Activated CD8-positive, alpha-beta memory T cell treated with anti-CD3 and anti-CD28 coated beads for 48 hours (primary cell): ENCODE results near the gene AKT3.
"Not testable (repeated sequence)": the region's sequence is repeated elsewhere in the genome, so short reads cannot be mapped to it uniquely, and the experiment has no call there.

ENCODE experiments used
- DNase-seq, 3 experiments: peaks; one replicate each; pipeline ENCODE4 v3.0.0-alpha.2; 2020; ENCODE audit warnings: low read depth in 2 of 3, low spot score in 2 of 3

Gene AKT3

DNA sequence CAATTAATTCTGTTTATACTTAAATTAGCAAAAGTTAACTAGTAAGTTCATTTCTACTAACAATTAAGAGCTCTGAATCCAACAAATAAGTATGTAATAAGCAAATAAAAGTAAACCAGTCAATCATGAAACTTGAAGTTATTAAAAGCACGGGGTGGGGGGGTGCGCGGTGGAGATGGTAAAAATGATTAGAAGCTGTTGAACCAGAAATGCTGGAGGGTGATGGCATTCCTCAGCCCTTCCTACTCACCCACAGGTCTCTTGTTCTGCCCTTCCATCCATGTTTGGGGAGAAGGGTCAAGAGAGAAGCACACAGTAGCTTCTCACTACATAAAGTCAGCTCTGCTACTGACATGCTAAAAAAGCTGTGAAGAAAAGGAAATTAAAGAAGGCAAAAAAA is 63.5 kb downstream of the AKT3 start:
- no peak for DNase-seq

DNA sequence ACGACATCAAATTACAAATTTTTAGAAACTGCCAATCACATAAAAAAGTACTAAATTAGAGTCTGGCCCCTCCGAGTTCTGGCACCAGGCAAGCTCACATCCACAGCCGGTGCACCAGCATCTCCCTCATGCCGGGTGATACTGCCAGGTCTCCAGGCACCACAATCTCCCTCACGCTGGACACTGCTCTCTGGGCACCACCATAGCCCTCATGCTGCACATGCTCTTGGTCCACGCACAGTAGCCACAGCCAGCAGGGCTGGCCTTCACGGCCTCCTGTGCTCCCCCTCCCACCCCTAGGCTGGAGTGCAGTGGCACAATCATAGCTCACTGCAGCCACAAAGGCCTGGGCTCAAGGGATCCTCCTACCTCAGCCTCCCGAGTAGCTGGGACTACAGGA is 65.5 kb downstream of the AKT3 start:
- no peak for DNase-seq

DNA sequence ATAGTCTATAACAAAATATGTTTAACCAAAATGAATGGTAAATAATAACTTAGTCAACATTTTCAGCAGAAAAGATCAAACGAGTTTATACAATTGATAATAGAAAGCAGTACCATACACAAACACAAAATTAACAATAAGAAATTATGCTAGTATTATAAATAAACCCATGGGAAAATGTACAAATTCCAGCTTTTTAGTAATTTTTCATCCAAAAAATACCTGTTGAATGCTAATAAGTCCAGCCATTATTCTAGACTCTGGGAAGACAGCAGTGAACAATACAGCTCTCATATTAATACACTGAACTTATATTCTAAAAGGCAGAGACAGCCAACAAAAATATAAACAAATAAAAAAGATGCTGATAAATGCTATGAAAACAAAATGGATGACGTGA is 66.3 kb downstream of the AKT3 start:
- DNase-seq: no peak

DNA sequence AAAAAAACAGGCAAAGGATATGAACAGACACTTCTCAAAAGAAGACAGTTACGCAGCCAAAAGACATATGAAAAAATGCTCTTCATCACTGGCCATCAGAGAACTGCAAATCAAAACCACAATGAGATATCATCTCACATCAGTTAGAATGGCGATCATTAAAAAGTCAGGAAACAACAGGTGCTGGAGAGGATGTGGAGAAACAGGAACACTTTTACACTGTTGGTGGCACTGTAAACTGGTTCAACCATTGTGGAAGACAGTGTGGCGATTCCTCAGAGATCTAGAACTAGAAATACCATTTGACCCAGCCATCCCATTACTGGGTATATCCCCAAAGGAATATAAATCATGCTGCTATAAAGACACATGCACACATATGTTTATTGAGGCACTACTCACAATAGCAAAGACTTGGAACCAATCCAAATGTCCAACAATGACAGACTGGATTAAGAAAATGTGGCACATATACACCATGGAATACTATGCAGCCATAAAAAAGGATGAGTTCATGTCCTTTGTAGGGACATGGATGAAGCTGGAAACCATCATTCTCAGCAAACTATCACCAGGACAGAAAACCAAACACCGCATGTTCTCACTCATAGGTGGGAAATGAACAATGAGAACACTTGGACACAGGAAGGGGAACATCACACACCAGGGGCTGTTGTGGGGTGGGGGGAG is 77.5 kb downstream of the AKT3 start:
- DNase-seq: not testable (repeated sequence)

DNA sequence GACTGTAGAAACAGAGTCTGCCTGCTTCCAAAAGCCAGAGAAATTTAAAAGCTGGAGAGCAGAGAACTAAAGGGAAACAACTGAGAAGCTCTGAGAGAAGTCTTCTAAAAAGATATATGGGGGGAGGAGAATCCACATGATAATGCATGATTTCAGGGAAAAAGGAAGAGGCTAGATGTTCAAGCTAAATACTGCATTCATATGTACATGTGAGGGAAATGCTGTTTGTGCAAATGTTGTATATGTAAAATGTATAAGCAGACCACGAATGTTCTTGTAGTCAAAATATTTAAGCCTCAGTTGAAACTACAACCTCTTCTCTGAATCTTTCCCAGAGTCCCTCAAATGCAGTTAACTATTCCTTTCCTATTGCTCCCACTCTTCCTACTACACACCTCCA is 79.2 kb downstream of the AKT3 start:
- no peak for DNase-seq

DNA sequence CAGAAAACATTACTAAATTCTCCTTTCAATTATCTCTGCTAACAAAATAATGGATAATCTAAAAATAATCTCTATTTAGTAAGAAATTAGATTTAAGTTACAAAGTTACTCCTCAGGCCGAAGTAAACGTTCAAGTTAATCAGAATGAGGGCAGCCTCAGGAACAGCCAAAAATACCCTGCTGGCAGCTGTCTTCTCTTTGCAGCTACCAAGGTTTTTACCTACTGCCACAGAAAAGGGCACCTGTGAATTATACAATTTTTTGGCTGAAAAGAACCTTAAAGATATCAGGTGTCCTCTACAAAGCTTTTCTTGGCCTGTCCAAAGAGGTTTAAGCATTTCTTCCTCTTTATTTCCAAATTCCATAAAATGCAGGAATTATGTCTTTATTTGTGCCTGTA is 84.4 kb downstream of the AKT3 start:
- no peak for DNase-seq

DNA sequence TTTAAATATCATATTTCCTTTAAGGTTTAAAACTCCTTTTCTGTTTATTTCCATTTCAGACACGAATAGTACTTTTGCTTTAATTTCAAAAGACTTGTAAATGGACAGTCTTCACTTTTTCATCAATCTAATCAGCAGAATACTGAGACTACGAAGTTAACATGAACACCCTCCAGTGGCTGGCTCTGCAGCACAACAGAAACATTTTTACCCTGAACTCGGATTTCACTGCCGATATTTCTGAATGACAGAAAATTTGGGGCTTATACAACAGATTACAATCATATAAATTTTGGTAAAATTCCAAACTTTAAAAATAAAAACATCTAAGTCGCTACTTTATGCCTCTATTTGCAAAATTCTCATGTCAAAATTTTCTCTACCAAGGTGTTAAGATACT is 86.2 kb downstream of the AKT3 start:
- DNase-seq: no peak

DNA sequence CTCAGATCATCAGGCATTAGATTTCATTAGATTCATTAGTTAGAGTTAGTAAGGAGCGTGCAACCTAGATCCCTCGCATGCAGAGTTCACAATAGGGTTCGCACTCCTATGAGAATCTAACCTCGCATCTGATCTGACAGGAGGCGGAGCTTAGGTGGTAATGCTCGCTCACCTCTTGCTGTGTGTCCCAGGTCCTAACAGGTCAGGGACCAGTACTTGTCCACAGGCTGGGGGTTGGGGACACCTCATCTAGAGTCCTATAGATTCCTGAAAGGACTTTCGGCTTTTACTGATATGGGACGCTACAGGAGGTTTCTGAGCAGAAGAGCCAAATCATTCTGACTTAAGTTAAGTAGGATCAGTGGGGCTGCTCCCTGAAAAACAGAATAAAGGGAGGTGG is 91.4 kb downstream of the AKT3 start:
- DNase-seq: no peak

DNA sequence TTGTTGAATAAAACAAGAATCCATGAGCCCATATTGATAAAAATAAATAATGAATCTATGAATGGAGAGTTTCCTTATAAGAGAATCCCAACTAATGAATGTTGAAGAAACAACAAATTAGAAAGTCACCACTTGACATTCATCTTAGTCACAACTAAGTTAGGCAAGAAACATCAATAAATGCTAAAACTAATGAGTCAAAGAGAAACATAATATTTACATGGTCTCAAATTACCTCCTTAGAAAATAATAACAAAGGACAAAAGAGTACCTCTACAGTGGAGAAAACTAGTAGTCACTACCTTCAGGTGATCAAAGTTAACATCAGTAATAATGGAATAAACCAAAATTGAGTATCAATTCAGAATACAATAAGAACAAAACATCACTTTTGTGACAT is 93.5 kb downstream of the AKT3 start:
- DNase-seq: no peak

DNA sequence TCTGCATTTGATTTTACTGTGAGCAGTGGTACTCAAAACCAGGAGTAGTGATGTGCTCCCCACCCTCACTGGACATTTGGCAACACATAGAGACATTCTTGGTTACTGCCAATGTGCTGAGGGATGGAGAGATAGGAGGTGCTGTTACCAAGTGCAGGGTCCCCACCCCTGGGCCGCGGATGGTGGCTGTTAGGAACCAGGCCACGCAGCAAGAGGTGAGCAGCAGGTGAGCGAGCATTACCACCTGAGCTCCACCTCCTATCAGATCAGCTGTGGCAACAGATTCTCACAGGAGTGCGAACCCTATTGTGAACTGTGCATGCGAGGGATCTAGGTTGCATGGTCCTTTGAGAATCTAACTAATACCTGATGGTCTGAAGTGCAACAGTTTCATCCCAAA is 95.7 kb downstream of the AKT3 start:
- no peak for DNase-seq

DNA sequence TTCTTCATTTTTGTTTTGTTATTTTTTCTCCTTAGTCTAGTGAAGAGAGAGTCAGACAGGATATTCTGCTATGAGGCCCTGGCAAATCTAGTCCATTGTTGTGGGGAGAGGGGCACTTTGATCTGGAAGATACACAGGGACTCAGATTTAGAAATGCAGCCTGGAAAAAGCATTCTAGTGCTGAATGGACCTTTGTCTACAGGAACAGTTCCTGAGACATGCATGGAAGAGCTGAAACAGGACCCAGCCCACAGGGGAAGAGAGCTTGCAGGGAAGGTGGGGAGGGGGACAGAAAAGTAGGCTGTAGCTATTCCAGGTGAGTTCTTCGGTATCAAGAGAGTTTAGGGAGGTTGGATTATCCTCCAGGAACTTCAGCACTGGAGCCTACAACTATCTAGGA is 98.5 kb downstream of the AKT3 start:
- DNase-seq: no peak

DNA sequence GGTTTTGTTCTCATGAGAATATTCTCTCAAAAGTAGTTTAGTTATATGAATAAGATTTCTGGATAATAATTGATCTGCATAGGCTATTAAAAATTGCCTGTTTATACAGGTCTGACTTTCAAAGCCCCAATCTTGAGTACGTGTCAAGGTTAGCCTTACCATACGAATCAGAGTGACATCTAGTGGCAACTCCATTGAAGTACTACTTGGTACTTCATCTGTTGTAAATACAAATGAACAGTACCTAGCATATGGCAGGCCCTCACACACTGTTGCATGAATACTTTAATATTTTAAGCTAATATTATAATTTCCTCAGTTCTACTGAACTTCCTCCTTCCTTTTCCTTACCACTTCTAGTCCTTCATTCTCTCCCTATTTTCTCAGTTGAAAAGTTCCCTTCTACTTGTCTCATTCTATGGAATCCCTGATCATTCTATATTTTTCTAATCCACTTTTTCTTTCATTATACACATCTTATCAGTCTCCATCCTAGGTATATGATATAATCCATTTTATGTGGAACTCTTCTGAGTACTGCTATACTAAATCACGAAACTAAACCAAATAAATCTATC is 101.2 kb downstream of the AKT3 start:
- DNase-seq: no peak

DNA sequence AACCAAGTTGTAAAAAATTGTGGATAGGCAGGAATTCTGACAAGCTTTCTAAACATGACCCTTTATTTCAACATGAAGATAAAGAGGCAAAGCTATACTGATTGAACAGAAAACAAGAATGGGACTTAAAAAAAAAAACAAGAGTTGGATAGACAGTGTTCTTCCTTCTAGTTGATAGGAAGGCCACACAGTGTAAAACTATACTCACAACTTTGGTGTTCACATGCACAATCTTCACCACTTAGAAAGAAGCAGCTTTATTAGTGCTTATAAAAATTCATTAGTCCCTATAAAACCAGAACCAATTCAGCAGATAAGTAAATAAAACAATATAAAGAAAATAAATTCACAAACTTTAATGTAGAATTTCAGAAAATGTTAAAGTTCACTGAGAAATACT is 101.8 kb downstream of the AKT3 start:
- no peak for DNase-seq

DNA sequence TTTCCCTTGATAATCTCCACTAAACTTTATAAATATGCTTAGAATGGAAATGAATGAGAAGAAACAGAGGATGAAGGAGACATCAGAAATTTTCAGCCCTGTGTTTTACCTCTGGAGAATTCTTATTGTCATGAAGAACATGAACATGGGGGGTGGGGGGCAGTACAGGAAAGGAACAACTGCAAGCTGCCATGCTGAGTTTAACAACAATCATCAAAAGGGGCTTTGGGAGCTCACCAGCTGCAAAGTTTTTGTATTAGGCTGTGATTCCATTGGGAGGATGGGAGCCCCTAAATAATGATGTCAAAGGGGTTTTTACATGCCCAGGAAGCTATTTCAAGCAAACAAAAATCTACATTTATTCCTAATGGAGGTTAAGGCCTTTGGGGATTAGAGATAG is 103.3 kb downstream of the AKT3 start:
- DNase-seq: no peak

DNA sequence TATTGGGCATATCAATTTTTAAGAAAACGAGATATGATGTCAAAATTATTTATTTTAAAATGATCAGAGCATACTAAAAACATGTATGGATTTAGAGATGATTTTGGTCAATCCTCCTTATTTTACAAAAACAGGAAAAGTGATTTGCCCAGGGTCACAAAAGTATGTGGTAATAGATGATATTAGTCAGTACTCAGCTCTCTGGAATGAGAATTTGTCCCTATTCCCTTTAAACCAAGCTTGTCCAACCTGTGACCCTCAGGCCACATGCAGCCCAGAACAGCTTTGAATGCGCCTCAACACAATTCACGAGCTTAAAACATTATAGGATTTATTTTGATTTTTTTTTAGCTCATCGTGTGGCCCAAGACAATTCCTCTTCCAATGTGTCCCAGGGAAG is 104.7 kb downstream of the AKT3 start:
- no peak for DNase-seq

DNA sequence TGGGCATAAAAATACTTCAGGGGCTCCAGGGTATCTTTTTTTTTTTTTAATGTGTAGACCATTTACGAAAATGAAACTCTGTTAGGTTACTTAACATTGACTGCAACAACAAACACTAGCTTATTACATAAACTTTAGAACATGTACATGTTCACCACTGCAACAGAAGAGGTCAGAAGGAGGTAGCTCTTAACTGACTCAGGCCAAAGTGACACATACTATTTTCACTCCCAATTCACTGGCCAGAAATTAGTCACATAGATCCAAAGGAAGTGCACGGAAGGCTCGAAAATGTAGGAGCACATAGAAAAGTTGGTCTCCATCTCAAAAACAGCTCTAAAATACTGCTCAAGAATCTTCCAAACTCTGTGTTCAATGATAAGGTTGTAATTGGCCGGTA is 107.2 kb downstream of the AKT3 start:
- no peak for DNase-seq

DNA sequence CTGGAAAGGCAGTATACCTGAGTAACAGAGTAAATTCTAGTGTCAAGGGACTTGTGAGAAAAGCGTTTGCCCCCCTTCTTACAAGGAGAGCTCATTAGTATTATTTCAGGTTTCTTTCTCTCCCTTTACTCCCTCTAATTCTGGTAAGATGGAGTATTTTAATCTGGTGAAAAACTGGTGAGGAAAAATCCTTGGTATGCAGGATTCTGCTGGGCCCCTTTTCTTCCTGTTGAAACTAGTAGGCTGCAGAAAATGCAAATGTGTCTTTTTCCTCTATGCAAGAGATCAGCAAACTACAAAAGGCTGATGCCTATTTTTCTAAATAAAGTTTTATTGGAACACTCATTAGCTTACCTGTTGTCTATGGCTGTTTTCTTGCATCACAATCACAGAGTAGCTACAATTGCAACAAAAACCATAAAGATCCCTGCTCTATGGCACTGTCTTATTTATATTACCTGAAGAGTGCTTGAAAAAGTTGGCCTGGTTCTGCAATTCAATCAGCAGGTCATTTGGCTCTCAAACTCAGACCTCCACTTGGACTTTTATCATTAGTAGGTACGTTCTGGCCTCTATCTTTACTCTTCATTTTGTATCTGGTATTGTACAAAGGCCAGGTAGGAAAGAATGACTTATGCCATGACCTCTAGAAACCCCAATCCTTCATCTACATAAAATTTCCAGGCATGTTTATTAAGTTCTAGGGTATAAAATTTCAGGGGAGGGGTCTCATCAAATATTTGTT is 109.6 kb downstream of the AKT3 start:
- DNase-seq: no peak

DNA sequence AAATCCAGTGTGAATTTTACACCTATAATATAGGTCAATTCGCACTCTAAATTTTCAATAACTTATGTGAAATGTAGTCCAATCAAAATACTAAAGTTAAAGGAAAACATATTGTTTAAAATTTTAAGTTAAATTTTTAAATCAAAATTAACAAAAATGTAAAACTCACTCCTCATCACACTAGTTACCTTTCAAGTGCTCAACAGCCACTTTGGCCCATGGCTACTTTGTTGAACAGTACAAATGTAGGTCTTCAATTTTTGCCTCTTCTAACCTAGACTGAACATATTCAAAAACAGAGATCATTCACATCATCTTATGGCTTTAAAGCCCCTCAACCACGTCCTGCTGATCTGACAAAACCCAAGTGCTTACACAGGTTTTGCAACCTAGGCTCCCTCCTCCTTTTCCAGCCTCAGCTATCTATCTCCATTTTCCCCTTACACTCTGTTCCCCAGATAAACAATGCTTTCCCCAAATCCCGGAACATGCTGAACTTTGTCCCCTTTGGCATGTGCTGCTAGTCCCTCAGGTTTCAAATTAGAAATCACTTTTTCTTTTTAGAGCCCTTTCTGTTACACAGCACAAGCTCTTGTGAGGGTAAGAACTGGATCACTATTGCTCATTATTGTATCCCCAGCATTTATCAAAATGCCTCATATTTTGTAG is 110.6 kb downstream of the AKT3 start:
- no peak for DNase-seq

DNA sequence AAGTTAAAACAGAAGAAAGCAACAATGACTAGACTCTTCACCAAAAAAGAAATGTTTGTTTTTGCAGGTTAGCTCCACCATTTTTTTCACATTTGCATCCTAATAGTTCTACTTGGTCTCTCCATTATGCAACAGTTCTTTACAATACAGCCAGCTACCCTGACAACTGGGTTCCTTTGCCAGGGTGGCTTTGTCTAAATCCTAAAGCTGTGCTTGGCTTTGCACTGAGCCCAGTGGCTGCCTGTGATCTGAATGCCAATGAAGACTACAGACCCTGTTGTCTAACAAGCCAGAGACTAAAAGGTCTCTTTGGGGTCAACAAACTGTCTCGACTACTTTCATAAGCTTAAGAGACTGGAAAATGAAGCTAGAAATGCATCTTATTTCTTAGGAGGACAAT is 112.0 kb downstream of the AKT3 start:
- no peak for DNase-seq

DNA sequence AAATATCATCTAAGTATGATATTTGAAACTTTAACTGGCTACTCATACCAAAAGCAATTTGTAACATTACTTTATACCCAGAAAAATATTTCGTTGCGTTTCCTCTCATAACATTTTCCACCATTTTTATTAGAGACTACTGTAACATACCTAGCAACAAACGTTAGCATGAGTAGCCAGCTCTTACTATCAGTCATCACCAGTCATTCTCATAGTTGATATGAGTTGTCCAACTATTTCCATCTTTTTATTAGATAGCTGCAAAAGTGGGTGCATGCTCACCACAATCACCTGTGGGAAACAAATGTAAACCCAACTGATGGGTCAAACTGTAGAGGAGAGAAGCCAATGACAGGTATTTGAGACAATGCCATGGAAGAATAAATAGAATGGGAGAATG is 114.6 kb downstream of the AKT3 start:
- no peak for DNase-seq

DNA sequence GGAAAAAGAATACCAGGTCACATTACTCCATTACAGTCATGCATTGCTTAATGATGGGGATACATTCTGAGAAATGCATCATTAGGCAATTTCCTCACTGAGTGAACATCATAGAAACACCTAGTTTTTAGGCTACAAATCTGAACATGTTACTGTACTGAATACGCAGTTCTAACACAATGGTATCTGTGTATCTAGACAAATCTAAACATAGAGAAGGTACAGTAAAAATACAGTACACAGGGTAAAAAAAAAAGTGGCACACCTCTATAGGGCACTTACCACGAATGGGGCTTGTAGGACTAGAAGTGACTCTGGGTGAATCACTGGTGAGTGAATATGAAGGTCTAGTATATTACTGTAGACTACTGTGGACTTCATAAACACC is 115.7 kb downstream of the AKT3 start:
- DNase-seq: no peak

DNA sequence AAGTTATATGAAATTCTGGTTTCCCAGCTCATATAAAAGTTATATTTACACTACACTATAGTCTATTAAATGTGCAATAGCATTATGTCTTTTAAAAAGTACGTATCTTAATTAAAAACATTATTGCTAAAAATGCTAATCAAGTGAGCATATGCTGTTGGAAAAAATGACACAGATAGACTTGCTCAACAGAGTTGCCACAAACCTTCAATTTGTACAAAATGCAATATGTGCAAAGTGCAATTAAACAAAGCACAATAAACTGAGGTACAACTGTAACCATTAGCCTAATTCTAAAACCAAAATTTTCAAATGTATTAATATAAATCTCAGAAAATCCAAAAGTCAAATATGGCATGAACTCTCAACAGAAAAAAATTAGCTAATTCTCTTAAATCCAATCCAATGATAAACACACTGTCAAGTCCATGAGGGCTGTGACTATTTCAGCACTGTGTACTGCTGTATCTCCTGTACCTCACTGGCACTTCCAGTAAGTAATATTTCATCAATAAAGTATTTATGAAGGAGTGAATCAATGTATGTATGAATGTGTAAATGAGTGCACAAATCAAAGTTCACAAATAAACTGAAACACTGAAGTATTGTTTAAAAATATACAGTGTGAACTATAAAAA is 116.3 kb downstream of the AKT3 start:
- no peak for DNase-seq
